Measurements from ENCODE around the gene TEX9.

- TF ChIP-seq GATA2 (IDR thresholded peaks at IDR 0.05; ENCODE audit: low read depth, low read length), result no peak
- TF ChIP-seq GATA3 (IDR thresholded peaks at IDR 0.05; ENCODE audit: low read depth, low read length), result no peak
These were observed 94.8 kb downstream of the TEX9 start for GRCh38 chr15:56460071-56460470.
